IMR-90 (cell line): Measurements from ENCODE around the gene PLOD3. TPM values are rescaled to one million over a fixed set of nuclear protein-coding genes. Genes with fewer than 3 reads are reported as not detected.

Source experiments
- ATAC-seq: fragments of 200-7000 bp; cut with Tn5 transposase; 2 replicates; pipeline ENCODE4 v1.9.1; 2020; ENCODE audit warnings: low read depth, mild to moderate bottlenecking, moderate library complexity
- BruUV-seq: library from RNA; stranded (reverse); fragments of 400-500 nt; replicated peaks from 2 replicates; lab custom pipeline; 2021; lab: Mats Ljungman, UMichigan
- CTCF ChIA-PET: fragments of 300-600 bp; formaldehyde crosslinking; extraction: SDS; loops from one replicate; lab custom pipeline; 2021; ENCODE audit warnings: antibody characterized with exemption; lab: Yijun Ruan, JAX
- POLR2A ChIA-PET: fragments of 300-600 bp; sonication (Branson Sonifier 250); formaldehyde crosslinking; loops from one replicate; lab custom pipeline; 2022; ENCODE audit warnings: antibody characterized with exemption; ENCODE audit not compliant: unreplicated experiment; lab: Charles Lee
- DNase-seq: peaks from one replicate; pipeline ENCODE4 v3.0.0; 2013
- H2AFZ ChIP-seq: replicated peaks from 2 replicates; pipeline ENCODE3; 2013; ENCODE audit warnings: low read length, mild to moderate bottlenecking; ENCODE audit not compliant: poor library complexity
- H2AK5ac ChIP-seq: 2 replicates; pipeline ENCODE4 v1.6.1; 2013; ENCODE audit warnings: low read depth, low read length, inconsistent platforms
- H2AK9ac ChIP-seq: replicated peaks from 2 replicates; pipeline ENCODE3; 2013; ENCODE audit warnings: mild to moderate bottlenecking, low read depth, low read length, moderate library complexity; ENCODE audit not compliant: poor library complexity
- H2BK120ac ChIP-seq: 2 replicates; pipeline ENCODE4 v1.6.1; 2013; ENCODE audit warnings: low read depth, low read length, inconsistent platforms
- H2BK15ac ChIP-seq: 3 replicates; pipeline ENCODE4 v1.6.1; 2013; ENCODE audit warnings: low read depth, low read length, inconsistent platforms
- H2BK20ac ChIP-seq: 2 replicates; pipeline ENCODE4 v1.6.1; 2013; ENCODE audit warnings: low read depth, mild to moderate bottlenecking, inconsistent platforms, low read length, moderate library complexity
- H2BK5ac ChIP-seq: 2 replicates; pipeline ENCODE4 v1.6.1; 2013; ENCODE audit warnings: mild to moderate bottlenecking, low read depth, low read length, inconsistent platforms; ENCODE audit not compliant: poor library complexity, severe bottlenecking
- H3K14ac ChIP-seq: replicated peaks from 2 replicates; pipeline ENCODE4 v1.6.1; 2013; ENCODE audit warnings: low read depth, low read length, inconsistent platforms
- H3K18ac ChIP-seq: 2 replicates; pipeline ENCODE4 v1.6.1; 2013; ENCODE audit warnings: low read depth, low read length, control low read depth
- H3K23ac ChIP-seq: 2 replicates; pipeline ENCODE4 v1.6.1; 2013; ENCODE audit warnings: low read depth, low read length, inconsistent platforms
- H3K27ac ChIP-seq: 2 replicates; pipeline ENCODE4 v1.5.1; 2013; ENCODE audit warnings: mild to moderate bottlenecking, control low read depth, low read length; ENCODE audit not compliant: insufficient read depth
- H3K27me3 ChIP-seq: 2 replicates; pipeline ENCODE4 v1.6.1; 2013; ENCODE audit warnings: low read length; ENCODE audit not compliant: control insufficient read depth, insufficient read depth
- H3K36me3 ChIP-seq: 2 replicates; pipeline ENCODE4 v1.6.1; 2013; ENCODE audit warnings: low read length, mixed read lengths; ENCODE audit not compliant: control insufficient read depth, insufficient read depth
- H3K4ac ChIP-seq: 2 replicates; pipeline ENCODE4 v1.6.1; 2013; ENCODE audit warnings: low read depth, low read length, inconsistent platforms
- H3K4me1 ChIP-seq: 2 replicates; pipeline ENCODE4 v1.6.1; 2013; ENCODE audit warnings: low read length, mixed read lengths; ENCODE audit not compliant: control insufficient read depth, insufficient read depth
- H3K4me2 ChIP-seq: 2 replicates; pipeline ENCODE4 v1.6.1; 2013; ENCODE audit warnings: low read depth, mild to moderate bottlenecking, control low read depth, low read length, moderate library complexity
- H3K4me3 ChIP-seq: 2 replicates; pipeline ENCODE4 v1.5.1; 2013; ENCODE audit warnings: low read depth, mild to moderate bottlenecking, control low read depth, low read length, moderate library complexity; ENCODE audit not compliant: insufficient read depth
- H3K56ac ChIP-seq: 2 replicates; pipeline ENCODE4 v1.6.1; 2013; ENCODE audit warnings: low read length, inconsistent platforms; ENCODE audit not compliant: insufficient read depth; ENCODE audit errors: extremely low read depth
- H3K79me1 ChIP-seq, 2 experiments: 2 replicates each; pipeline ENCODE4 v1.6.1; 2013; ENCODE audit warnings: low read length in 2 of 2, inconsistent platforms in 1 of 2, low read depth in 1 of 2
- H3K9ac ChIP-seq: 2 replicates; pipeline ENCODE4 v1.6.1; 2013; ENCODE audit warnings: low read depth, low read length, control low read depth
- H3K9me1 ChIP-seq: 2 replicates; pipeline ENCODE4 v1.6.1; 2013; ENCODE audit warnings: low read length, inconsistent platforms; ENCODE audit not compliant: insufficient read depth
- H3K9me3 ChIP-seq: 2 replicates; pipeline ENCODE4 v1.6.1; 2013; ENCODE audit warnings: low read length; ENCODE audit not compliant: control insufficient read depth, insufficient read depth
- H4K20me1 ChIP-seq: 2 replicates; pipeline ENCODE4 v1.6.1; 2013; ENCODE audit warnings: low read length, inconsistent platforms; ENCODE audit not compliant: insufficient read depth
- H4K5ac ChIP-seq: 2 replicates; pipeline ENCODE4 v1.6.1; 2013; ENCODE audit warnings: mild to moderate bottlenecking, low read depth, low read length, control low read depth
- H4K8ac ChIP-seq, 2 experiments: 2 replicates each; pipeline ENCODE4 v1.6.1; 2013; ENCODE audit warnings: low read depth in 2 of 2, low read length in 2 of 2, control low read depth in 1 of 2, inconsistent platforms in 1 of 2
- H4K91ac ChIP-seq: 2 replicates; pipeline ENCODE4 v1.6.1; 2013; ENCODE audit warnings: low read depth, low read length, inconsistent platforms; ENCODE audit not compliant: insufficient read depth
- BHLHE40 ChIP-seq: fragments of 150-350 bp; IDR thresholded peaks from 2 replicates; pipeline ENCODE4 v1.6.1; 2016; ENCODE audit warnings: mild to moderate bottlenecking, low read depth, low read length
- CHD1 ChIP-seq: IDR thresholded peaks from 2 replicates; pipeline ENCODE4 v1.6.1; 2012; ENCODE audit warnings: low read depth, low read length, improper control_type of control experiment
- FOS ChIP-seq: fragments of 150-350 bp; IDR thresholded peaks from 2 replicates; pipeline ENCODE4 v1.6.1; 2016; ENCODE audit warnings: low read depth, low read length
- WGBS, 2 experiments: methylation state at CpG; one replicate each; pipeline versions ENCODE4 v1.1.5 to v1.1.7; 2013; ENCODE audit warnings: missing lambda C conversion rate in 2 of 2; ENCODE audit not compliant: insufficient read length in 1 of 2; ENCODE audit errors: extremely low coverage in 2 of 2; 5-methylcytosine and 5-hydroxymethylcytosine counted together
- dilution Hi-C: fragments of 300-500 bp; cut with HindIII; formaldehyde crosslinking; loops from one replicate; pipeline ENCODE4 v1.14.3; 2018; ENCODE audit warnings: low sequenced_read_pairs; ENCODE audit not compliant: unreplicated experiment
- in situ Hi-C: fragments of 300-500 bp; cut with MboI; formaldehyde crosslinking; loops from 3 replicates; pipeline ENCODE4 v1.14.3; 2019; ENCODE audit warnings: low sequenced_read_pairs, inconsistent platforms, mixed read lengths
- intact Hi-C: fragments of 100-400 bp; cut with micrococcal nuclease; formaldehyde crosslinking; loops from 2 replicates; pipeline ENCODE4 v1.10.0; 2022
- polyA plus RNA-seq, 3 experiments: library from polyadenylated mRNA; depleted of rRNA; stranded (reverse); fragments of >200 nt; gene quantifications; 2 replicates each; pipeline ENCODE4 v1.2.3, GENCODE V29; 2012; ENCODE audit warnings: low replicate concordance in 1 of 3
- total RNA-seq: library from RNA; depleted of rRNA; stranded (reverse); fragments of >200 nt; gene quantifications from 2 replicates; pipeline ENCODE4 v1.2.3, GENCODE V29; 2012
- TF ChIP-seq, protein P1 (sequence below): conservative IDR thresholded peaks from 2 replicates; pipeline ENCODE4 v1.5.1; 2012; ENCODE audit warnings: mild to moderate bottlenecking, low read depth, low read length, improper control_type of control experiment

PLOD3 gene
- total and polyA plus RNA-seq, 2 of the 4 experiments (the other 2 are of a cell fraction): 21.7 to 159 TPM

DNA sequence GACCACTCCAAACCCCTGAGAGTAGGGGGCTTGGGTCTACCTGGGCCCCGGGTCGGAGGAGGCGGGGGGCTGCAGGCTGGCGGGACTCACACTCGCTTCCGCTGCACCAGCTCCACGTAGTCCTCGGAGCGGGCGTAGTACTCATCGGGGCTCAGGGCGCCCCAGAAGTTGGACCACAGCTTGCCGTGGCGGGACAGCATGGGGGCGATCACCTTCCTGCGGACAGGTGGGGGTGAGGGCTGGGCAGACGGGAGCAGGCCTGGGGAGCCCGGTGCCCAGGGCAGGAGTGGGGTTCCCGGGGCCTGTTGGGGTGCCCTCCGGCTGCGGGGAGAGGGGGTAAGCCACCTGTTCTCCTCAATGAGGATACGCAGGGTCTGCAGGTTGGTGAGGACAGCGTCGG lies 5.9 kb downstream of the PLOD3 start:
- ChIA-PET POLR2A (no interaction called here), CTCF (no interaction called here)
- Histone ChIP-seq H2AFZ (no peak overlapping the region), H3K4me2 (no peak overlapping the region), H2BK15ac (no peak overlapping the region), H3K9me3 (no peaks in the 10 kb centered on the region), H2BK120ac (no peak overlapping the region), H3K79me1 (peaks cover 4 to 18% of the 10 kb centered on the region in 2 experiments; a peak in 3 of 4 replicates), H4K20me1 (no peaks in the 10 kb centered on the region; the same call in 1 of the 2 replicates), H3K9ac (no peak overlapping the region), H2BK5ac (no peak overlapping the region), H3K4me3 (no peak overlapping the region), H3K14ac (no peak overlapping the region), H4K5ac (no peak overlapping the region), H3K56ac (no peak overlapping the region), H3K27ac (no peak overlapping the region), H4K8ac (no peak overlapping the region), H3K23ac (no peak overlapping the region), H3K4ac (no peak overlapping the region), H3K36me3 (peaks cover 54% of the 10 kb centered on the region), H3K4me1 (peaks cover 8% of the 10 kb centered on the region), H4K91ac (no peak overlapping the region), H2AK5ac (no peak overlapping the region), H3K9me1 (peaks cover 4% of the 10 kb centered on the region), H2BK20ac (no peak overlapping the region), H3K27me3 (no peaks in the 10 kb centered on the region), H3K18ac (no peak overlapping the region), H2AK9ac (no peak overlapping the region)
- dilution Hi-C loops (no loop called here), in situ Hi-C loops (no loop called here), intact Hi-C loops (no loop called here)
- 96% methylated on average over 17 of the region's 24 CpGs; no CpG with 5 or more reads in 1 of the 2 experiments for WGBS, 2 experiments
- no peak for ATAC-seq
- no TSS peak for BruUV-seq
- no peak for DNase-seq
- TF ChIP-seq, protein P1, sequence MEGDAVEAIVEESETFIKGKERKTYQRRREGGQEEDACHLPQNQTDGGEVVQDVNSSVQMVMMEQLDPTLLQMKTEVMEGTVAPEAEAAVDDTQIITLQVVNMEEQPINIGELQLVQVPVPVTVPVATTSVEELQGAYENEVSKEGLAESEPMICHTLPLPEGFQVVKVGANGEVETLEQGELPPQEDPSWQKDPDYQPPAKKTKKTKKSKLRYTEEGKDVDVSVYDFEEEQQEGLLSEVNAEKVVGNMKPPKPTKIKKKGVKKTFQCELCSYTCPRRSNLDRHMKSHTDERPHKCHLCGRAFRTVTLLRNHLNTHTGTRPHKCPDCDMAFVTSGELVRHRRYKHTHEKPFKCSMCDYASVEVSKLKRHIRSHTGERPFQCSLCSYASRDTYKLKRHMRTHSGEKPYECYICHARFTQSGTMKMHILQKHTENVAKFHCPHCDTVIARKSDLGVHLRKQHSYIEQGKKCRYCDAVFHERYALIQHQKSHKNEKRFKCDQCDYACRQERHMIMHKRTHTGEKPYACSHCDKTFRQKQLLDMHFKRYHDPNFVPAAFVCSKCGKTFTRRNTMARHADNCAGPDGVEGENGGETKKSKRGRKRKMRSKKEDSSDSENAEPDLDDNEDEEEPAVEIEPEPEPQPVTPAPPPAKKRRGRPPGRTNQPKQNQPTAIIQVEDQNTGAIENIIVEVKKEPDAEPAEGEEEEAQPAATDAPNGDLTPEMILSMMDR: no peak
- no peak for TF ChIP-seq FOS
- TF ChIP-seq BHLHE40: no peak
- TF ChIP-seq CHD1: no peak
